ENCODE results near the gene NR2C1. TPM values are rescaled to one million over a fixed set of nuclear protein-coding genes. Genes with fewer than 3 reads are reported as not detected.

The NR2C1 gene
- total RNA-seq, 1 donor from 2014 or later, result 39.3 TPM

DNA sequence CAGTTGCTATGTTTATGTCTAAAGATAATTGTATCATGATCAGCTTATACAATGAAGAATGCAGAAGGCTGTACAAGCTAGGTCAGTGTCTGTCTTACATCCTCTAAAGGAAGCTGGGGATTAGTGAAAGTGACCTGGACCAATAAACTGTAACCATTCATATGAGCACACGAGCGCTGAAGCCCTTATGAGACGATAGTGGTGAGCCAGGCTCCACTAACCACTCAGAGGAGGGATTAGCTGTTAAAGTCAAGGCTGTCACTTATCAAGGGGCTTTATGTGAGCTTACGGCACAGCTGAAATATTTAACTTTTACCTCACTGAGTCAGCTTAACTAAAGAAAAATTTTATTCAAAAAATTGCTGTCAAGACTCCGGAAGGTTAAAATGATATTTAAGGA lies 100.2 kb downstream of the NR2C1 start:
- H3K9me3 Mint-ChIP-seq, result no peaks in the 10 kb centered on the region
- H3K4me1 Mint-ChIP-seq, result no peaks in the 10 kb centered on the region
- DNase-seq (ENCODE audit: low read depth, low spot score), result no peak
- H3K36me3 Mint-ChIP-seq (ENCODE audit: low read depth), result peaks cover 14% of the 10 kb centered on the region
- H3K27me3 Mint-ChIP-seq (ENCODE audit: low read depth), result no peaks in the 10 kb centered on the region
- H3K27ac Mint-ChIP-seq (ENCODE audit: unreplicated experiment), result no peak overlapping the region
- no peak overlapping the region for H3K4me3 Mint-ChIP-seq
- TF ChIP-seq, protein P1, sequence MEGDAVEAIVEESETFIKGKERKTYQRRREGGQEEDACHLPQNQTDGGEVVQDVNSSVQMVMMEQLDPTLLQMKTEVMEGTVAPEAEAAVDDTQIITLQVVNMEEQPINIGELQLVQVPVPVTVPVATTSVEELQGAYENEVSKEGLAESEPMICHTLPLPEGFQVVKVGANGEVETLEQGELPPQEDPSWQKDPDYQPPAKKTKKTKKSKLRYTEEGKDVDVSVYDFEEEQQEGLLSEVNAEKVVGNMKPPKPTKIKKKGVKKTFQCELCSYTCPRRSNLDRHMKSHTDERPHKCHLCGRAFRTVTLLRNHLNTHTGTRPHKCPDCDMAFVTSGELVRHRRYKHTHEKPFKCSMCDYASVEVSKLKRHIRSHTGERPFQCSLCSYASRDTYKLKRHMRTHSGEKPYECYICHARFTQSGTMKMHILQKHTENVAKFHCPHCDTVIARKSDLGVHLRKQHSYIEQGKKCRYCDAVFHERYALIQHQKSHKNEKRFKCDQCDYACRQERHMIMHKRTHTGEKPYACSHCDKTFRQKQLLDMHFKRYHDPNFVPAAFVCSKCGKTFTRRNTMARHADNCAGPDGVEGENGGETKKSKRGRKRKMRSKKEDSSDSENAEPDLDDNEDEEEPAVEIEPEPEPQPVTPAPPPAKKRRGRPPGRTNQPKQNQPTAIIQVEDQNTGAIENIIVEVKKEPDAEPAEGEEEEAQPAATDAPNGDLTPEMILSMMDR (conservative IDR thresholded peaks at IDR 0.05), result no peak

DNA sequence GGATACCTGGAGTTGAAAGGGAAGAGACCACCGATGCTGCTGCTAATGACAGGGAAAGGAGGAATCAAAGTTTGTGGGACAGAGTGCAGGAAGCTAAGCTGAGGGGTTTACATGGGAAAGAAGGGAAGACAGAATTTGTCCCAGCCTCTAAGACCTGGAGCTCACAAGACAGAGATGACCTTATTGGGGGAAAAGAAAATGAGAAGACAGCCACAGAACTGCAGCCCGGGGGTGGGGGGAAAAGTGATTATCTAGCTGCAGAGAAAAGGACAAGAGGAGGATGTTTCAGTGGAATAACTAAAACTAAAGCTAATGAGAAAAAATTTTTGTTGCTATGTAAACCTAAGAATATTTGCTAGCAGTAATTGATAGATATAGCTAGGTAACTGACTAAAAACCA lies 100.6 kb downstream of the NR2C1 start:
- no peak overlapping the region for H3K27ac Mint-ChIP-seq (ENCODE audit: unreplicated experiment)
- H3K36me3 Mint-ChIP-seq (ENCODE audit: low read depth), result peaks cover 14% of the 10 kb centered on the region
- no peaks in the 10 kb centered on the region for H3K9me3 Mint-ChIP-seq
- no peak overlapping the region for H3K4me3 Mint-ChIP-seq
- no peaks in the 10 kb centered on the region for H3K4me1 Mint-ChIP-seq
- no peak for DNase-seq (ENCODE audit: low read depth, low spot score)
- no peaks in the 10 kb centered on the region for H3K27me3 Mint-ChIP-seq (ENCODE audit: low read depth)
- TF ChIP-seq, protein P1 (conservative IDR thresholded peaks at IDR 0.05), result no peak

DNA sequence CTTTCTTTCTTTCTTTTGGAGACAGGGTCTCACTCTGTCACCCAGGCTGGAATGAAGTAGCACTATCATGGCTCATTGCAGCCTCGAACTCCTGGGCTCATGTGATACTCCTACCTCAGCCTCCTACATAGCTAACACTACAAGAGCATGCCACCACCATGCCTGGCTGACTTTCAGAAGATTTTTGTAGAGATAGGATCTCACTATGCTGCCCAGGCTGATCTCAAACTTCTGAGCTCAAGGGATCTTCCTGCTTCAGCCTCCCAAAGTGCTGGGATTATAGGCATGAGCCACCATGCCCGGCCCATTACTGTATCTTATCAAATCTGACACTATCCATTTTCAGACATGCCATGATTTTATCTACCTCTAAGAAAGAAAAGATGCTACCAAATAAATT lies 101.5 kb downstream of the NR2C1 start:
- no peak overlapping the region for H3K4me3 Mint-ChIP-seq
- no peak for DNase-seq (ENCODE audit: low read depth, low spot score)
- TF ChIP-seq, protein P1 (conservative IDR thresholded peaks at IDR 0.05), result no peak

DNA sequence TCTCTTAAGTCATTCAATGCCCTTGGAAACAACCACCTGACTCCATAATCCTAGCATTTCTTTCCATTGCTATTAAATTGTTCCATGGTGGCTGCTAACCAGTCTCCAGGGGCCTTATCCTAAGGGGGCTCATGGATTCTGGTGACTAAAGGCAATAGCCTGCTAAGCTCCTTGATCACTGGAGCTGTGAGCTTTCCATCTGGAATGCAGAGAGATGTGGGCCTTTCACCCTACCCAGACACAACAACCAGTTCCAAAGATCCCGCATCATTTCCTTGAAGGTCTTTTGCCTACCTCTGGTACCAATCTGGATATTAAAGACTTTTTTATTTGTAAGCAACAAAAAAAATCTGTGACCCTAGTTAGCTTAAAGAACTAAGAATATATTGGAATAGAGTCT lies 102.9 kb downstream of the NR2C1 start:
- Mint-ChIP-seq H3K4me1 (no peaks in the 10 kb centered on the region), H3K36me3 (ENCODE audit: low read depth) (peaks cover 14% of the 10 kb centered on the region), H3K27me3 (ENCODE audit: low read depth) (no peaks in the 10 kb centered on the region), H3K27ac (ENCODE audit: unreplicated experiment) (no peak overlapping the region), H3K9me3 (no peaks in the 10 kb centered on the region), H3K4me3 (no peak overlapping the region)
- TF ChIP-seq, protein P1 (conservative IDR thresholded peaks at IDR 0.05), result no peak
- DNase-seq (ENCODE audit: low read depth, low spot score), result no peak

More for the DNA sequence above, 101.5 kb downstream of the NR2C1 start:
- Mint-ChIP-seq H3K27me3 (ENCODE audit: low read depth) (no peaks in the 10 kb centered on the region), H3K9me3 (no peaks in the 10 kb centered on the region), H3K4me1 (no peaks in the 10 kb centered on the region), H3K27ac (ENCODE audit: unreplicated experiment) (no peak overlapping the region), H3K36me3 (ENCODE audit: low read depth) (peaks cover 14% of the 10 kb centered on the region)

Other genes starting within 250 kb of the NR2C1 start
- 124 and 127 TPM in 2 replicates for gene NDUFA12, start 69.9 kb downstream of the NR2C1 start, total RNA-seq
- 17.3 and 17.4 TPM in 2 replicates for gene FGD6, start 143.8 kb upstream of the NR2C1 start, total RNA-seq
- 79.1 and 80.8 TPM in 2 replicates for gene VEZT, start 144.2 kb upstream of the NR2C1 start, total RNA-seq

Data from neural crest cell (in vitro differentiated cells).